ENCODE data around the gene TDP1.

The TDP1 gene

DNA sequence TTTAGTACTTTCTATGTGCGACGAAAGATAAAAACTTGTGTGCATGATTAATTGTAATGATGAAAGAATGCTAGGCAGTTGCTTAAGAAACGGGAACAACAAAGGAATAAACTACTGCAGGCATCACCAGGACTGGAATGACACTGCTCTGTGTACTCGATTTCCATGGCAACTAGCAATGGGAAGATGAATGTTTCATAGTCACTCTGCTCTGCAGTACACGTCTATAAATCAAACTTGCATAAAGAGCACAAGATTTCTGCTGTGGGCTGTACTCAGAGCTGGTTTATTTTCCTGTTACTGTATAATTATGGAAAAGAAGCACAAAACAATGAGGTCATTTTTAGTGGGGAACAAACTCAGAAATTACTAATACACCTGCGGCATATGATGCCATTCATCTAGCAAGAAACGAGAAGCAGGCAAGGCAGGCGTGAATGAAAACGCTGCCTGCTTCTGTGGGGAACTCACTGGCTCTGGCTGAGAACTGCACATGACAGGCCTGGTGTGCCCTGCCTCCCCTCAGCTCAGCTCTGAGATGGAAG is 43.0 kb upstream of the TDP1 start:
- ATAC-seq: peak; percentile 89

DNA sequence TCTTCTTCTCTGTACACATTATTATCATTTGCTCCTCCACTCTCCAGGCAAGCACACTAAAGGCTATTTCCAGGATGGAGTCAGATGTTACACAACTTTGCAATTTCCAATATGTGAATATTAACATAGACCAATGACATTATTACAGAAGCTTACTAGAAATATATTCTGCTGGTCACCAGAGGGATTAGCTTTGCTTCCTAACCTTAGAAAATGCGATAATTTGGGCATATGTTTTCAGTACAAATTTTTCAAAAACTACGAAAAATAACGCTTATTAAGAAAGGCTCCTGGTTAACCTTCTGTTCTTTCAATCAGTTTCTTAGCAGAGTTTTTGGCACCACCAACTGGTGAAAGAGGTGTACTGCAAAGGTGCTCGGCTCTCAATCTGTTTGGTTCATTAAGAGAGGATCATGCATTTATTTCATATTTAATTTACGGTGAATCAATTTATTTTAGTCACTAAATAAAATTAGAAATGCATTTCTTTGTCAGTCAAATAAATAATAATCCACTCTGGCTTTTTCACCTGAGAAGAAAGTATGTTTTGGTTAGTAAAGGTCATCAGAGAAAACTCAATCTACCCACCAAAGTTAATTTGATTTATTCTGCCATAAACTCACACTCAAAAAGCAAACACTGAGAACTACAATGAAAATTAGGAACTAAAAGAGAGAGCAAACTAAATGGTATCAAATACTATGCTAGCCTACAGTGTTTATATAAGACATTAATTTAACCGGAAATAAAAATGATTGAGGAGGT is 40.4 kb upstream of the TDP1 start:
- TF ChIP-seq ESRRG (CRISPR knock-in tag; IDR thresholded peaks at IDR 0.05): no peak
- TF ChIP-seq ZNF8 (CRISPR knock-in tag; IDR thresholded peaks at IDR 0.05): no peak
- TF ChIP-seq, protein P1, sequence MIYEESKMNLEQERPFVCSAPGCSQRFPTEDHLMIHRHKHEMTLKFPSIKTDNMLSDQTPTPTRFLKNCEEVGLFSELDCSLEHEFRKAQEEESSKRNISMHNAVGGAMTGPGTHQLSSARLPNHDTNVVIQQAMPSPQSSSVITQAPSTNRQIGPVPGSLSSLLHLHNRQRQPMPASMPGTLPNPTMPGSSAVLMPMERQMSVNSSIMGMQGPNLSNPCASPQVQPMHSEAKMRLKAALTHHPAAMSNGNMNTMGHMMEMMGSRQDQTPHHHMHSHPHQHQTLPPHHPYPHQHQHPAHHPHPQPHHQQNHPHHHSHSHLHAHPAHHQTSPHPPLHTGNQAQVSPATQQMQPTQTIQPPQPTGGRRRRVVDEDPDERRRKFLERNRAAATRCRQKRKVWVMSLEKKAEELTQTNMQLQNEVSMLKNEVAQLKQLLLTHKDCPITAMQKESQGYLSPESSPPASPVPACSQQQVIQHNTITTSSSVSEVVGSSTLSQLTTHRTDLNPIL (CRISPR knock-in tag; IDR thresholded peaks at IDR 0.05; ENCODE audit: low read depth): no peak
- TF ChIP-seq CSDC2 (CRISPR knock-in tag; IDR thresholded peaks at IDR 0.05): no peak
- no peak for TF ChIP-seq RARB (CRISPR knock-in tag; IDR thresholded peaks at IDR 0.05)
- TF ChIP-seq ZNF565 (CRISPR knock-in tag; conservative IDR thresholded peaks at IDR 0.05; ENCODE audit: low read depth): no peak
- TF ChIP-seq, protein P2, sequence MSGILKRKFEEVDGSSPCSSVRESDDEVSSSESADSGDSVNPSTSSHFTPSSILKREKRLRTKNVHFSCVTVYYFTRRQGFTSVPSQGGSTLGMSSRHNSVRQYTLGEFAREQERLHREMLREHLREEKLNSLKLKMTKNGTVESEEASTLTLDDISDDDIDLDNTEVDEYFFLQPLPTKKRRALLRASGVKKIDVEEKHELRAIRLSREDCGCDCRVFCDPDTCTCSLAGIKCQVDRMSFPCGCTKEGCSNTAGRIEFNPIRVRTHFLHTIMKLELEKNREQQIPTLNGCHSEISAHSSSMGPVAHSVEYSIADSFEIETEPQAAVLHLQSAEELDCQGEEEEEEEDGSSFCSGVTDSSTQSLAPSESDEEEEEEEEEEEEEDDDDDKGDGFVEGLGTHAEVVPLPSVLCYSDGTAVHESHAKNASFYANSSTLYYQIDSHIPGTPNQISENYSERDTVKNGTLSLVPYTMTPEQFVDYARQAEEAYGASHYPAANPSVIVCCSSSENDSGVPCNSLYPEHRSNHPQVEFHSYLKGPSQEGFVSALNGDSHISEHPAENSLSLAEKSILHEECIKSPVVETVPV (CRISPR knock-in tag; IDR thresholded peaks at IDR 0.05): no peak
- TF ChIP-seq ZC3H10 (CRISPR knock-in tag; IDR thresholded peaks at IDR 0.05): no peak
- TF ChIP-seq TOX (CRISPR knock-in tag; IDR thresholded peaks at IDR 0.05; ENCODE audit: borderline replicate concordance): no peak
- no peak for TF ChIP-seq PPARA (CRISPR knock-in tag; IDR thresholded peaks at IDR 0.05; ENCODE audit: borderline replicate concordance)
- TF ChIP-seq, protein P3, sequence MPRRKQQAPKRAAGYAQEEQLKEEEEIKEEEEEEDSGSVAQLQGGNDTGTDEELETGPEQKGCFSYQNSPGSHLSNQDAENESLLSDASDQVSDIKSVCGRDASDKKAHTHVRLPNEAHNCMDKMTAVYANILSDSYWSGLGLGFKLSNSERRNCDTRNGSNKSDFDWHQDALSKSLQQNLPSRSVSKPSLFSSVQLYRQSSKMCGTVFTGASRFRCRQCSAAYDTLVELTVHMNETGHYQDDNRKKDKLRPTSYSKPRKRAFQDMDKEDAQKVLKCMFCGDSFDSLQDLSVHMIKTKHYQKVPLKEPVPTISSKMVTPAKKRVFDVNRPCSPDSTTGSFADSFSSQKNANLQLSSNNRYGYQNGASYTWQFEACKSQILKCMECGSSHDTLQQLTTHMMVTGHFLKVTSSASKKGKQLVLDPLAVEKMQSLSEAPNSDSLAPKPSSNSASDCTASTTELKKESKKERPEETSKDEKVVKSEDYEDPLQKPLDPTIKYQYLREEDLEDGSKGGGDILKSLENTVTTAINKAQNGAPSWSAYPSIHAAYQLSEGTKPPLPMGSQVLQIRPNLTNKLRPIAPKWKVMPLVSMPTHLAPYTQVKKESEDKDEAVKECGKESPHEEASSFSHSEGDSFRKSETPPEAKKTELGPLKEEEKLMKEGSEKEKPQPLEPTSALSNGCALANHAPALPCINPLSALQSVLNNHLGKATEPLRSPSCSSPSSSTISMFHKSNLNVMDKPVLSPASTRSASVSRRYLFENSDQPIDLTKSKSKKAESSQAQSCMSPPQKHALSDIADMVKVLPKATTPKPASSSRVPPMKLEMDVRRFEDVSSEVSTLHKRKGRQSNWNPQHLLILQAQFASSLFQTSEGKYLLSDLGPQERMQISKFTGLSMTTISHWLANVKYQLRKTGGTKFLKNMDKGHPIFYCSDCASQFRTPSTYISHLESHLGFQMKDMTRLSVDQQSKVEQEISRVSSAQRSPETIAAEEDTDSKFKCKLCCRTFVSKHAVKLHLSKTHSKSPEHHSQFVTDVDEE (CRISPR knock-in tag; IDR thresholded peaks at IDR 0.05): no peak
- TF ChIP-seq BACH2 (CRISPR knock-in tag; IDR thresholded peaks at IDR 0.05; ENCODE audit: borderline replicate concordance): no peak
- TF ChIP-seq, protein P4, sequence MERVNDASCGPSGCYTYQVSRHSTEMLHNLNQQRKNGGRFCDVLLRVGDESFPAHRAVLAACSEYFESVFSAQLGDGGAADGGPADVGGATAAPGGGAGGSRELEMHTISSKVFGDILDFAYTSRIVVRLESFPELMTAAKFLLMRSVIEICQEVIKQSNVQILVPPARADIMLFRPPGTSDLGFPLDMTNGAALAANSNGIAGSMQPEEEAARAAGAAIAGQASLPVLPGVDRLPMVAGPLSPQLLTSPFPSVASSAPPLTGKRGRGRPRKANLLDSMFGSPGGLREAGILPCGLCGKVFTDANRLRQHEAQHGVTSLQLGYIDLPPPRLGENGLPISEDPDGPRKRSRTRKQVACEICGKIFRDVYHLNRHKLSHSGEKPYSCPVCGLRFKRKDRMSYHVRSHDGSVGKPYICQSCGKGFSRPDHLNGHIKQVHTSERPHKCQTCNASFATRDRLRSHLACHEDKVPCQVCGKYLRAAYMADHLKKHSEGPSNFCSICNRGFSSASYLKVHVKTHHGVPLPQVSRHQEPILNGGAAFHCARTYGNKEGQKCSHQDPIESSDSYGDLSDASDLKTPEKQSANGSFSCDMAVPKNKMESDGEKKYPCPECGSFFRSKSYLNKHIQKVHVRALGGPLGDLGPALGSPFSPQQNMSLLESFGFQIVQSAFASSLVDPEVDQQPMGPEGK (CRISPR knock-in tag; IDR thresholded peaks at IDR 0.05; ENCODE audit: borderline replicate concordance): no peak
- TF ChIP-seq ARNTL (CRISPR knock-in tag; IDR thresholded peaks at IDR 0.05; ENCODE audit: borderline replicate concordance, low read depth): no peak
- no peak for TF ChIP-seq ZNF70 (CRISPR knock-in tag; IDR thresholded peaks at IDR 0.05)
- ATAC-seq: peak; percentile 33; the same call in 1 of the 3 replicates

More for the DNA sequence above, 43.0 kb upstream of the TDP1 start:
- TF ChIP-seq ISL1 (CRISPR knock-in tag; IDR thresholded peaks at IDR 0.05): peak; percentile 81
- TF ChIP-seq SNAI2 (CRISPR knock-in tag; IDR thresholded peaks at IDR 0.05): no peak
- TF ChIP-seq, protein P1 (CRISPR knock-in tag; IDR thresholded peaks at IDR 0.05; ENCODE audit: low read depth): peak; percentile 76
- TF ChIP-seq, protein P4 (CRISPR knock-in tag; IDR thresholded peaks at IDR 0.05; ENCODE audit: borderline replicate concordance): no peak
- 0 out of 2 replicates have a peak, but pooled peaks have one; percentile 61 for TF ChIP-seq ZC3H10 (CRISPR knock-in tag; IDR thresholded peaks at IDR 0.05)

DNA sequence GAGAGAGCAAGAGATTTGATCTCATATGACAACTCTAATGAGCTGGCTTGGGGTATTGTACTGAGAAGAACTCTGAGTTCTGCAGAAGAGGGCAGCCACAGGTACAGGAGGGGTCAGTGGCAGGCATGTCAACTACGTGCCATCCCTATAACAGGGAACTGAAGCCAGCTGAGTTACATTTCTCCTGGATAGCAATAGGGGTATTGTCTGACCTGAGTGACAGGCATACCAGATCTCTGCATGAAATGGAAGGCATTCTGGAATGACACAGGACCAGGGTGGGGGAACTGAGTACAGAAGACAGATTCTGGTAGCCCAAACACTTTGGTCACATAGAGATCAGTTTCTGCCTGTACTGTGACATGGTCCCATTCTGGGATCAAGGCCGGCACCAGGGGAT is 37.0 kb upstream of the TDP1 start:
- ATAC-seq: no peak
- no peak for TF ChIP-seq ZC3H10 (CRISPR knock-in tag; IDR thresholded peaks at IDR 0.05)
- no peak for TF ChIP-seq ZNF565 (CRISPR knock-in tag; conservative IDR thresholded peaks at IDR 0.05; ENCODE audit: low read depth)
- no peak for TF ChIP-seq ZFP3 (CRISPR knock-in tag; IDR thresholded peaks at IDR 0.05)
- TF ChIP-seq TOX (CRISPR knock-in tag; IDR thresholded peaks at IDR 0.05; ENCODE audit: borderline replicate concordance): no peak
- TF ChIP-seq, protein P2 (CRISPR knock-in tag; IDR thresholded peaks at IDR 0.05): no peak
- no peak for TF ChIP-seq ZFP30 (CRISPR knock-in tag; IDR thresholded peaks at IDR 0.05)
- TF ChIP-seq BACH2 (CRISPR knock-in tag; IDR thresholded peaks at IDR 0.05; ENCODE audit: borderline replicate concordance): no peak
- no peak for TF ChIP-seq RARB (CRISPR knock-in tag; IDR thresholded peaks at IDR 0.05)
- TF ChIP-seq, protein P3 (CRISPR knock-in tag; IDR thresholded peaks at IDR 0.05): no peak
